ENCODE data around the gene SLC38A10.

SLC38A10 gene

DNA sequence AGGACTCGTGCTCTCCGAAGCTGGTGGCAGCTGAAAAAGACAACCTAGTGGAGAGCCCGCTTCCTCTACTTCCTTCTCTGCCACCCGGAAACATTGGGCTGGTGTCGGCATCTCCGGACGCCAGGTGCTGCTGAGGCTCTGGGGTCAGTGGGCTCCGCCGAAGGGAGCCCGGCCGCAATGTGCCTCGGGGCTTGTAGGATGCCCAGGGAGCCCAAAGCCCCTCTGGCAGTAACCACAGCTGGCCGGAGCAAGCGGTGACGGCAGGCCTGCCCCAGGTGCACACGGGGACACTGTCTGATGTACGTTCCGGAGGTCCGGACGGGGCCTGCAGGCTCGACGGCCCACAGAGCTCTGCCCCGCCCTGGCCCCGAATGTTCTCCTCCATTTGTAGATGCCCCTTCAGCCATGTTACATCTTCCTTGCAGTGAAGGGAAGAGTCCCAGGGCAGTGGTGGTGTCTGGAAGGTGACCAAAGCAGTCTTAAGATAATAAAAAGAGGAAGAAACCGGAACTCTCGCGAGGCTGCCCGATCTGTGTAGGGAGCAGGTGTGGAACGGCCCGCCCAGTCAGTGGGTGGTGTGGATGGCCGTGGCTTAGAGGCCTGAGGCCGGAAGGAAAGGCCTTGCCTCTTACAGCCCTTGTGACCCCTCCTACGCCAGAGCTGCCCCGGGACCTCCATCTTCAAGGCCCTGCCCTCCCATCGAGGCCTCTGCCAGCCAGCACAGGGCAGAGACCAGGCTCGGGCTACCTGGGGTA is 33.3 kb downstream of the SLC38A10 start:
- in situ Hi-C loops (cut with MboI; ENCODE audit: low pct_unique_long_range_greater_than_20kb, low sequenced_read_pairs, unreplicated experiment): no loop called here
- TF ChIP-seq, protein P1, sequence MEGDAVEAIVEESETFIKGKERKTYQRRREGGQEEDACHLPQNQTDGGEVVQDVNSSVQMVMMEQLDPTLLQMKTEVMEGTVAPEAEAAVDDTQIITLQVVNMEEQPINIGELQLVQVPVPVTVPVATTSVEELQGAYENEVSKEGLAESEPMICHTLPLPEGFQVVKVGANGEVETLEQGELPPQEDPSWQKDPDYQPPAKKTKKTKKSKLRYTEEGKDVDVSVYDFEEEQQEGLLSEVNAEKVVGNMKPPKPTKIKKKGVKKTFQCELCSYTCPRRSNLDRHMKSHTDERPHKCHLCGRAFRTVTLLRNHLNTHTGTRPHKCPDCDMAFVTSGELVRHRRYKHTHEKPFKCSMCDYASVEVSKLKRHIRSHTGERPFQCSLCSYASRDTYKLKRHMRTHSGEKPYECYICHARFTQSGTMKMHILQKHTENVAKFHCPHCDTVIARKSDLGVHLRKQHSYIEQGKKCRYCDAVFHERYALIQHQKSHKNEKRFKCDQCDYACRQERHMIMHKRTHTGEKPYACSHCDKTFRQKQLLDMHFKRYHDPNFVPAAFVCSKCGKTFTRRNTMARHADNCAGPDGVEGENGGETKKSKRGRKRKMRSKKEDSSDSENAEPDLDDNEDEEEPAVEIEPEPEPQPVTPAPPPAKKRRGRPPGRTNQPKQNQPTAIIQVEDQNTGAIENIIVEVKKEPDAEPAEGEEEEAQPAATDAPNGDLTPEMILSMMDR (IDR thresholded peaks at IDR 0.05; ENCODE audit: extremely low read depth, insufficient read depth, missing control alignments): no peak
- DNase-seq (ENCODE audit: low spot score): no peak

DNA sequence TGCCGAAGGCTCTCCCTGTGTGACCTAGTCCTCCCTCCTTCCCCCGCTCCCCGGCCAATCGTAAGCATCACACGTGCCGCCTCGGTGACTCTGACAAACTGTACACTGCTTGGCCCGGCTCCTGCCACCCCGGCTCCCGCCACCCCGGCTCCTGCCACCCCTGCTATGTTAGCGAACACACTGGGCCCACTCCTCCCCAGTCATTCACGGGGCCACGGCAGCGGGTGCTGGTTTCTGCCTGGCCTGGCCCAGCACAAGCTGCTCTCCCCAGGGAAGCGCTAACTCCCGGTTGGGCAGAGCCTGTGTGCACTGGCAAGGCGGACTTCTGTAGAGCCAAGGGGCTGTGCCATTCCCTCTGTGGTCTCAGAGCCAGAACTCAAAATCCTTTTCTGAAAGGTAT is 34.0 kb downstream of the SLC38A10 start:
- in situ Hi-C loops (cut with MboI; ENCODE audit: low pct_unique_long_range_greater_than_20kb, low sequenced_read_pairs, unreplicated experiment): no loop called here
- TF ChIP-seq, protein P1 (IDR thresholded peaks at IDR 0.05; ENCODE audit: extremely low read depth, insufficient read depth, missing control alignments): no peak
- DNase-seq (ENCODE audit: low spot score): no peak

DNA sequence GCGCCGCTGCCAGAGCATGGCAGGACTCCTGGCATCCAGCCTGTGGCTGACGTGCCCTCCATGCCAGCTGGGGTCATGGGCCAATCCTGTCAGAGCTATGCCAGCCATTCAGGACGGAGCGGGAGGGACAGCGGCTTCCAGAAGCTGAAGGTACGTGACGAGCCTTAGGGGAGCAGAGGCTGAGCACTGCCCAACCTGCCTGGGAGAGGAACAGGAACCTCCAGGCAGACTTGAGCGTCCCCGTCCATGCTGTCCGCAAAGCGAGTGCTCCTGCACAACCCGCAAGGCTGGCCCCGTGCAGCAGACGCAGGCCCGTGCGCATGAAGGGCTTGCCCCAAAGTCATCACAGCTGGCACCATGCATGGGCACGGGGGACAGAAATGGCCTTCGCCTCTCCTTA is 34.5 kb downstream of the SLC38A10 start:
- TF ChIP-seq, protein P1 (IDR thresholded peaks at IDR 0.05; ENCODE audit: extremely low read depth, insufficient read depth, missing control alignments): no peak
- in situ Hi-C loops (cut with MboI; ENCODE audit: low pct_unique_long_range_greater_than_20kb, low sequenced_read_pairs, unreplicated experiment): no loop called here
- no peak for DNase-seq (ENCODE audit: low spot score)

DNA sequence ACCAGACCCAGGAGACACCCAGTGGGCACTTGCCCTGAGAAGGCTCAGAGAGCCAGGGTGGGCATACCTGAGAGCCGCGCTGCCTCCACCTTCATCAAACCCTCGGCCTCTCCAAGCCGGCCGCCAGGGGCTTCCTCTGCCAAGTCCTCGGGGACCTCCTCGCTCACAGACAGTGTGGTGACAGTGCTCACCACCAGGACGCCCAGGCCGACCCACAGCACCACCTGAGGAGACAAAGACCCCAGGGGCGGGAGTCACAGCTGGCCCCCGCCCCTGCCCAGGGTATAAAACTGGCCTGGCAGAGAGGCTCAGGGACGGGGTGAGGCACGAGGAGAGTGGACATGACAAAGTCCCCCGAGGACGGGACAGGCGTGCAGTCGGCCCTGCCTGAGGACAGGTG is 34.9 kb downstream of the SLC38A10 start:
- in situ Hi-C loops (cut with MboI; ENCODE audit: low pct_unique_long_range_greater_than_20kb, low sequenced_read_pairs, unreplicated experiment): no loop called here
- no peak for DNase-seq (ENCODE audit: low spot score)
- TF ChIP-seq, protein P1 (IDR thresholded peaks at IDR 0.05; ENCODE audit: extremely low read depth, insufficient read depth, missing control alignments): no peak

DNA sequence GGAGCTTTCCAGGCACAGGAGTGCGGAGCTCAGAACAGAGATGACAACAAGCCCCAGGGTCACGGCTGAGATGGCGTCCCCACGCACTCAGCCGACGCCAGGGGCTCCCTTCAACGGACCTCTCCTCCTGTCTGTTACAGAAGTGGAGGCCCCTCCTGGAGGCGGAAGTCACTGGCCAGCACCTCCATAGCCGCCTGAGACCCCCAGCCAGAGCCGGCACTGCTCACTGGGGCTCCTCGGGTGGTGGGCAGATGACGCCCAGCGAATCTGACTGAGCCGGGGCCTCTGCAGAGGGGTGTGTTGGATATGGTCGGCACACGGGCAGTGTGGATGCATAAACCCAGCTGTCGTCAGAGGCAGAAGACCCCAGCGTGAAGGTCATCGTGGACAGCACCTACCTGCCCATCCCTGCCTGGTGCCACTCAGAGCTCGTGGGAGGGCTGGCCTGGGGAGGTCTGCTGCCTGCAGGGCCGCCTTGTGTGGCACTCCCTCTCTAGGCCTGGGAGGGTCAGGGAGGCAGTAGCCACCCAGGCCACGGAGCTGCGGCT is 36.0 kb downstream of the SLC38A10 start:
- in situ Hi-C loops (cut with MboI; ENCODE audit: low pct_unique_long_range_greater_than_20kb, low sequenced_read_pairs, unreplicated experiment): no loop called here
- TF ChIP-seq, protein P1 (IDR thresholded peaks at IDR 0.05; ENCODE audit: extremely low read depth, insufficient read depth, missing control alignments): no peak
- DNase-seq (ENCODE audit: low spot score): no peak

DNA sequence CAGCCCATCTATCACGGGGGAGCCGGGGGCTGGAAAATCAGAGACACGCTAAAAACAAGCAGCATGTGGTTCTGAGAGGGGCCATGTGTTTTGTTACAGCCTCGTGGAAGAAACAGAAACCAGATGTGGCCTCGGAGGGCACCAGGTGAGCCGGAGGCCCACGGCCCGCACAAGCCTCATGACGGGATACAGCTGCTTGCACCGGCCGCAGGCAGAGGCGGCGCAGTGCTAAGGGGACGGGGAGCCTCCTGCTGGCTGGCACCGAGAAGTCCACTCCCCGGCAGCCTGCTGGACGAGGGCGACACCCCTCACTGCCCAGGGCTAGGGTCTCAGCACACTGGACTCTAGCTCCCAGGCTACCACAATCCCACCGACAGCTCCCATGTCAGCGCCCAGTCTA is 36.8 kb downstream of the SLC38A10 start:
- DNase-seq (ENCODE audit: low spot score): no peak
- TF ChIP-seq, protein P1 (IDR thresholded peaks at IDR 0.05; ENCODE audit: extremely low read depth, insufficient read depth, missing control alignments): no peak
- in situ Hi-C loops (cut with MboI; ENCODE audit: low pct_unique_long_range_greater_than_20kb, low sequenced_read_pairs, unreplicated experiment): no loop called here
